H9 (cell line): ENCODE measurements around the gene LLCFC1. TPM values are rescaled to one million over a fixed set of nuclear protein-coding genes. Genes with fewer than 3 reads are reported as not detected.

ENCODE experiments used
- DNase-seq: peaks from one replicate; pipeline ENCODE4 v3.0.0-alpha.2; 2017
- H2AFZ ChIP-seq: one replicate; pipeline ENCODE4 v1.6.1; 2013; ENCODE audit warnings: mild to moderate bottlenecking, low read length, control low read depth, moderate library complexity
- H2AK5ac ChIP-seq: 2 replicates; pipeline ENCODE4 v1.6.1; 2013; ENCODE audit warnings: low read length, control low read depth, mixed read lengths; ENCODE audit not compliant: insufficient read length
- H2BK120ac ChIP-seq: one replicate; pipeline ENCODE4 v1.6.1; 2013; ENCODE audit warnings: low read depth, mild to moderate bottlenecking, low read length, control low read depth, inconsistent platforms; ENCODE audit not compliant: poor library complexity, severe bottlenecking
- H2BK12ac ChIP-seq: 2 replicates; pipeline ENCODE4 v1.6.1; 2013; ENCODE audit warnings: low read length, control low read depth, mixed read lengths, low read depth; ENCODE audit not compliant: insufficient read length
- H2BK15ac ChIP-seq: 2 replicates; pipeline ENCODE4 v1.6.1; 2013; ENCODE audit warnings: low read depth, low read length, control low read depth
- H2BK20ac ChIP-seq: one replicate; pipeline ENCODE4 v1.6.1; 2013; ENCODE audit warnings: low read depth, mild to moderate bottlenecking, low read length, control low read depth, inconsistent platforms; ENCODE audit not compliant: poor library complexity, severe bottlenecking
- H2BK5ac ChIP-seq: 2 replicates; pipeline ENCODE4 v1.6.1; 2013; ENCODE audit warnings: low read length, control low read depth, mixed read lengths; ENCODE audit not compliant: insufficient read length
- H3K14ac ChIP-seq: 2 replicates; pipeline ENCODE4 v1.6.1; 2013; ENCODE audit warnings: low read length, control low read depth; ENCODE audit not compliant: insufficient read depth
- H3K18ac ChIP-seq: 2 replicates; pipeline ENCODE4 v1.6.1; 2013; ENCODE audit warnings: low read depth, mild to moderate bottlenecking, mixed read lengths, low read length, control low read depth; ENCODE audit not compliant: insufficient read length
- H3K23ac ChIP-seq: 2 replicates; pipeline ENCODE4 v1.6.1; 2013; ENCODE audit warnings: low read length, control low read depth, mixed read lengths, low read depth; ENCODE audit not compliant: insufficient read length
- H3K23me2 ChIP-seq: 2 replicates; pipeline ENCODE4 v1.6.1; 2013; ENCODE audit warnings: low read depth, mild to moderate bottlenecking, mixed read lengths, low read length, control low read depth; ENCODE audit not compliant: insufficient read length, poor library complexity, severe bottlenecking
- H3K27ac ChIP-seq: 2 replicates; pipeline ENCODE4 v1.5.1; 2013; ENCODE audit warnings: low read length, control low read depth, mixed read lengths, low read depth; ENCODE audit not compliant: insufficient read length
- H3K27me3 ChIP-seq: 2 replicates; pipeline ENCODE4 v1.6.1; 2013; ENCODE audit warnings: low read length, control low read depth, inconsistent platforms; ENCODE audit not compliant: insufficient read depth
- H3K4ac ChIP-seq: 2 replicates; pipeline ENCODE4 v1.6.1; 2013; ENCODE audit warnings: low read depth, mild to moderate bottlenecking, control low read depth, inconsistent platforms, low read length, moderate library complexity
- H3K4me1 ChIP-seq: 2 replicates; pipeline ENCODE4 v1.6.1; 2013; ENCODE audit warnings: low read length, control low read depth, inconsistent platforms; ENCODE audit not compliant: insufficient read depth
- H3K4me2 ChIP-seq: 2 replicates; pipeline ENCODE4 v1.6.1; 2013; ENCODE audit warnings: low read length, control low read depth, mixed read lengths; ENCODE audit not compliant: insufficient read length, insufficient read depth
- H3K56ac ChIP-seq: 2 replicates; pipeline ENCODE4 v1.6.1; 2013; ENCODE audit warnings: low read depth, mild to moderate bottlenecking, mixed read lengths, low read length, control low read depth; ENCODE audit not compliant: insufficient read length
- H3K79me1 ChIP-seq: 2 replicates; pipeline ENCODE4 v1.6.1; 2013; ENCODE audit warnings: low read depth, mild to moderate bottlenecking, moderate library complexity, low read length, control low read depth, inconsistent platforms; ENCODE audit not compliant: insufficient read depth, poor library complexity, severe bottlenecking
- H3K79me2 ChIP-seq: 2 replicates; pipeline ENCODE4 v1.6.1; 2013; ENCODE audit warnings: low read length, control low read depth, inconsistent platforms; ENCODE audit not compliant: insufficient read depth
- H3K9ac ChIP-seq: 2 replicates; pipeline ENCODE4 v1.6.1; 2013; ENCODE audit warnings: low read length, control low read depth, mixed read lengths; ENCODE audit not compliant: insufficient read length; ENCODE audit errors: extremely low read depth
- H3K9me3 ChIP-seq: one replicate; pipeline ENCODE4 v1.6.1; 2013; ENCODE audit warnings: low read depth, low read length, inconsistent platforms; ENCODE audit not compliant: control insufficient read depth
- H3T11ph ChIP-seq: one replicate; pipeline ENCODE4 v1.6.1; 2013; ENCODE audit warnings: mild to moderate bottlenecking, low read length, control low read depth, inconsistent platforms
- H4K20me1 ChIP-seq: one replicate; pipeline ENCODE4 v1.6.1; 2013; ENCODE audit not compliant: control insufficient read depth, insufficient read length, insufficient read depth
- H4K5ac ChIP-seq: 2 replicates; pipeline ENCODE4 v1.6.1; 2013; ENCODE audit warnings: low read depth, mild to moderate bottlenecking, mixed read lengths, low read length, control low read depth; ENCODE audit not compliant: insufficient read length
- H4K8ac ChIP-seq: replicated peaks from 2 replicates; pipeline ENCODE4 v1.6.1; 2013; ENCODE audit warnings: low read length, control low read depth, mixed read lengths, low read depth; ENCODE audit not compliant: insufficient read length
- H4K91ac ChIP-seq: 2 replicates; pipeline ENCODE4 v1.6.1; 2013; ENCODE audit warnings: low read depth, mild to moderate bottlenecking, moderate library complexity, mixed read lengths, low read length, control low read depth; ENCODE audit not compliant: insufficient read length
- H3K27ac Mint-ChIP-seq, 3 experiments: 2 replicates in 2 of 3; 3 replicates in 1 of 3; pipeline ENCODE4 v1.8.0; 2020 to 2021; ENCODE audit warnings: mixed read lengths in 3 of 3, mild to moderate bottlenecking in 1 of 3, moderate library complexity in 1 of 3
- H3K27me3 Mint-ChIP-seq: 2 replicates; pipeline ENCODE4 v1.8.0; 2021; ENCODE audit warnings: low read depth, mild to moderate bottlenecking, moderate library complexity, mixed read lengths
- H3K36me3 Mint-ChIP-seq, 3 experiments: 2 replicates in 2 of 3; 3 replicates in 1 of 3; pipeline ENCODE4 v1.8.0; 2020 to 2021; ENCODE audit warnings: low read depth in 3 of 3, mixed read lengths in 3 of 3; ENCODE audit not compliant: insufficient read depth in 1 of 3
- H3K4me1 Mint-ChIP-seq, 2 experiments: 2 replicates each; pipeline ENCODE4 v1.8.0; 2020; ENCODE audit warnings: mixed read lengths in 2 of 2
- H3K4me3 Mint-ChIP-seq, 2 experiments: 2 replicates in 1 of 2; 3 replicates in 1 of 2; pipeline ENCODE4 v1.8.0; 2020 to 2021; ENCODE audit warnings: mild to moderate bottlenecking in 2 of 2, mixed read lengths in 2 of 2, moderate library complexity in 1 of 2
- H3K9me3 Mint-ChIP-seq, 2 experiments: 2 replicates in 1 of 2; 3 replicates in 1 of 2; pipeline ENCODE4 v1.8.0; 2020; ENCODE audit warnings: mild to moderate bottlenecking in 2 of 2, mixed read lengths in 2 of 2, moderate library complexity in 1 of 2
- CTCF ChIP-seq: fragments of 200-600 bp; sonication (generic); conservative IDR thresholded peaks from 3 replicates; pipeline ENCODE4 v1.8.0; 2021; ENCODE audit warnings: antibody characterized with exemption, mild to moderate bottlenecking
- WGBS: extraction: QIAGEN DNeasy Blood & Tissue Kit; methylation state at CpG from one replicate; pipeline ENCODE4 v1.1.7; 2013; ENCODE audit warnings: missing lambda C conversion rate, low lambda C conversion rate, mixed read lengths; ENCODE audit not compliant: insufficient read length; ENCODE audit errors: extremely low coverage; 5-methylcytosine and 5-hydroxymethylcytosine counted together
- total RNA-seq: library from RNA; stranded (reverse); gene quantifications from 2 replicates; pipeline ENCODE4 v1.2.1, GENCODE V29; 2021

LLCFC1 gene
- total RNA-seq, 1 experiment from 2014 or later, result not detected

- Histone ChIP-seq H3K4me1 (no peaks in the 10 kb centered on the region), H3K4ac (no peak overlapping the region)
- no peak overlapping the region for H3K27ac Mint-ChIP-seq
Measured at GRCh38 chr7:142942746-142943145, 3.5 kb downstream of the LLCFC1 start.

More at GRCh38 chr7:142942746-142943145, 3.5 kb downstream of the LLCFC1 start:
- no peaks in the 10 kb centered on the region for H3K79me2 ChIP-seq
- H3K4me2 ChIP-seq, result no peak overlapping the region
- Mint-ChIP-seq H3K36me3 (peaks cover 0 to 3% (median 0%) of the 10 kb centered on the region in 3 experiments; a peak in 2 of 7 replicates), H3K4me3 (no peak overlapping the region), H3K27me3 (peaks cover 6% of the 10 kb centered on the region; the same call in 1 of the 2 replicates), H3K9me3 (no peaks in the 10 kb centered on the region), H3K4me1 (peaks cover 0 to 6% of the 10 kb centered on the region in 2 experiments; a peak in 2 of 4 replicates)
- no peak overlapping the region for H2BK15ac ChIP-seq
- H3K23ac ChIP-seq, result no peak overlapping the region
- no peak overlapping the region for H3K14ac ChIP-seq
- H4K20me1 ChIP-seq, result no peaks in the 10 kb centered on the region
- H2BK20ac ChIP-seq, result no peak overlapping the region
- DNase-seq, result no peak
- TF ChIP-seq CTCF, result no peak
- H2AFZ ChIP-seq, result no peak overlapping the region
- H2BK12ac ChIP-seq, result no peak overlapping the region
- H3K27ac ChIP-seq, result no peak overlapping the region
- no peaks in the 10 kb centered on the region for H3K79me1 ChIP-seq
- no peak overlapping the region for H4K91ac ChIP-seq
- H4K5ac ChIP-seq, result no peak overlapping the region
- H4K8ac ChIP-seq, result no peak overlapping the region
- H2AK5ac ChIP-seq, result no peak overlapping the region
- no peak overlapping the region for H2BK5ac ChIP-seq
- H3K18ac ChIP-seq, result no peak overlapping the region
- no CpG with 5 or more reads among the region's 6 CpGs for WGBS
- H3K9me3 ChIP-seq, result no peaks in the 10 kb centered on the region
- no peak overlapping the region for H3K9ac ChIP-seq
- H3K23me2 ChIP-seq, result no peaks in the 10 kb centered on the region
- no peak overlapping the region for H3K56ac ChIP-seq
- H2BK120ac ChIP-seq, result no peak overlapping the region
- H3K27me3 ChIP-seq, result no peaks in the 10 kb centered on the region
- H3T11ph ChIP-seq, result no peak overlapping the region
